ENCODE data around the gene TNK2. TPM values are rescaled to one million over a fixed set of nuclear protein-coding genes. Genes with fewer than 3 reads are reported as not detected.

The TNK2 gene
- total and polyA plus RNA-seq, 2 donors (not counting 1 experiment from before 2014, with no cell fraction given): 131 to 198 TPM

- POLR2A ChIA-PET: no interaction called here
- H3K36me3 ChIP-seq (replicated peaks in 1 of 2; ENCODE audit: control extremely low read depth in 1 of 2, control insufficient read depth in 1 of 2, extremely low read depth in 1 of 2, insufficient read depth in 2 of 2, low read length in 1 of 2): no peaks in the 10 kb centered on the region
- CTCF ChIA-PET: no interaction called here
- TF ChIP-seq EZH2 (IDR thresholded peaks at IDR 0.05; ENCODE audit: borderline replicate concordance, insufficient read depth, low read depth, low read length, poor library complexity, severe bottlenecking): no peak
- TF ChIP-seq, protein P1, sequence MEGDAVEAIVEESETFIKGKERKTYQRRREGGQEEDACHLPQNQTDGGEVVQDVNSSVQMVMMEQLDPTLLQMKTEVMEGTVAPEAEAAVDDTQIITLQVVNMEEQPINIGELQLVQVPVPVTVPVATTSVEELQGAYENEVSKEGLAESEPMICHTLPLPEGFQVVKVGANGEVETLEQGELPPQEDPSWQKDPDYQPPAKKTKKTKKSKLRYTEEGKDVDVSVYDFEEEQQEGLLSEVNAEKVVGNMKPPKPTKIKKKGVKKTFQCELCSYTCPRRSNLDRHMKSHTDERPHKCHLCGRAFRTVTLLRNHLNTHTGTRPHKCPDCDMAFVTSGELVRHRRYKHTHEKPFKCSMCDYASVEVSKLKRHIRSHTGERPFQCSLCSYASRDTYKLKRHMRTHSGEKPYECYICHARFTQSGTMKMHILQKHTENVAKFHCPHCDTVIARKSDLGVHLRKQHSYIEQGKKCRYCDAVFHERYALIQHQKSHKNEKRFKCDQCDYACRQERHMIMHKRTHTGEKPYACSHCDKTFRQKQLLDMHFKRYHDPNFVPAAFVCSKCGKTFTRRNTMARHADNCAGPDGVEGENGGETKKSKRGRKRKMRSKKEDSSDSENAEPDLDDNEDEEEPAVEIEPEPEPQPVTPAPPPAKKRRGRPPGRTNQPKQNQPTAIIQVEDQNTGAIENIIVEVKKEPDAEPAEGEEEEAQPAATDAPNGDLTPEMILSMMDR (IDR thresholded peaks at IDR 0.05): no peak
- no peak overlapping the region for H2AFZ ChIP-seq (ENCODE audit: insufficient read depth, low read depth, low read length, poor library complexity, severe bottlenecking)
- Mint-ChIP-seq H3K4me3 (no peak overlapping the region), H3K27ac (no peak overlapping the region), H3K27me3 (peaks cover 11% of the 10 kb centered on the region), H3K9me3 (ENCODE audit: insufficient read depth) (no peaks in the 10 kb centered on the region), H3K4me1 (no peaks in the 10 kb centered on the region)
- no peaks in the 10 kb centered on the region for H3K4me1 ChIP-seq (ENCODE audit: control insufficient read depth in 2 of 2, insufficient read depth in 2 of 2, low read length in 2 of 2)
- H3K4me3 ChIP-seq (ENCODE audit: control extremely low read depth in 1 of 5, extremely low read depth in 1 of 5, insufficient read depth in 1 of 5, low read depth in 2 of 5, low read length in 4 of 5): no peak overlapping the region
- no peak overlapping the region for H3K9ac ChIP-seq (ENCODE audit: low read length)
- no peaks in the 10 kb centered on the region for H3K9me3 ChIP-seq (ENCODE audit: control extremely low read depth in 1 of 3, control insufficient read depth in 2 of 3, insufficient read depth in 1 of 3, low read length in 2 of 3)
- no peak overlapping the region for H3K4me2 ChIP-seq (replicated peaks; ENCODE audit: low read depth, low read length, poor library complexity, severe bottlenecking)
- H3K27me3 ChIP-seq (replicated peaks in 1 of 4; ENCODE audit: control extremely low read depth in 1 of 4, control insufficient read depth in 3 of 4, insufficient read depth in 4 of 4, low read length in 3 of 4): peaks cover 0 to 1% (median 0%) of the 10 kb centered on the region in 4 experiments
- no peak overlapping the region for H3K27ac ChIP-seq (ENCODE audit: low read length in 2 of 2)
- WGBS (ENCODE audit: insufficient coverage): no CpG with 5 or more reads among the region's 7 CpGs
- DNase-seq (no peak), ATAC-seq (ENCODE audit: low read depth) (no peak)
- H4K20me1 ChIP-seq (ENCODE audit: control insufficient read depth, insufficient read depth, low read length, poor library complexity, severe bottlenecking): no peaks in the 10 kb centered on the region
- intact Hi-C loops (cut with micrococcal nuclease): no loop called here
- H3K79me2 ChIP-seq (ENCODE audit: control insufficient read depth, insufficient read depth, low read length): no peaks in the 10 kb centered on the region
These were observed 63.6 kb downstream of the TNK2 start for GRCh38 chr3:195844671-195845218.

- no peak for DNase-seq
- Histone ChIP-seq H3K27ac (ENCODE audit: low read length in 2 of 2) (no peak overlapping the region), H2AFZ (ENCODE audit: insufficient read depth, low read depth, low read length, poor library complexity, severe bottlenecking) (no peak overlapping the region), H3K4me1 (ENCODE audit: control insufficient read depth in 2 of 2, insufficient read depth in 2 of 2, low read length in 2 of 2) (peaks cover 0 to 7% of the 10 kb centered on the region in 2 donors), H3K4me3 (ENCODE audit: control extremely low read depth in 1 of 5, extremely low read depth in 1 of 5, insufficient read depth in 1 of 5, low read depth in 2 of 5, low read length in 4 of 5) (no peak overlapping the region), H4K20me1 (ENCODE audit: control insufficient read depth, insufficient read depth, low read length, poor library complexity, severe bottlenecking) (no peaks in the 10 kb centered on the region), H3K4me2 (replicated peaks; ENCODE audit: low read depth, low read length, poor library complexity, severe bottlenecking) (no peak overlapping the region), H3K9me3 (ENCODE audit: control extremely low read depth in 1 of 3, control insufficient read depth in 2 of 3, insufficient read depth in 1 of 3, low read length in 2 of 3) (no peaks in the 10 kb centered on the region), H3K9ac (ENCODE audit: low read length) (no peak overlapping the region), H3K79me2 (ENCODE audit: control insufficient read depth, insufficient read depth, low read length) (no peaks in the 10 kb centered on the region), H3K36me3 (replicated peaks in 1 of 2; ENCODE audit: control extremely low read depth in 1 of 2, control insufficient read depth in 1 of 2, extremely low read depth in 1 of 2, insufficient read depth in 2 of 2, low read length in 1 of 2) (no peaks in the 10 kb centered on the region), H3K27me3 (replicated peaks in 1 of 4; ENCODE audit: control extremely low read depth in 1 of 4, control insufficient read depth in 3 of 4, insufficient read depth in 4 of 4, low read length in 3 of 4) (peaks cover 0 to 4% (median 0%) of the 10 kb centered on the region in 4 experiments)
- intact Hi-C loops (cut with micrococcal nuclease): no loop called here
- TF ChIP-seq, protein P1 (IDR thresholded peaks at IDR 0.05): no peak
- no peak for TF ChIP-seq EZH2 (IDR thresholded peaks at IDR 0.05; ENCODE audit: borderline replicate concordance, insufficient read depth, low read depth, low read length, poor library complexity, severe bottlenecking)
- H3K4me3 Mint-ChIP-seq: no peak overlapping the region
- H3K9me3 Mint-ChIP-seq (ENCODE audit: insufficient read depth): no peaks in the 10 kb centered on the region
- no peak for ATAC-seq (ENCODE audit: low read depth)
- peaks cover 7% of the 10 kb centered on the region for H3K4me1 Mint-ChIP-seq
- ChIA-PET CTCF (interaction anchor here (1.9 kb wide), 1 partner anchor 11 kb away, joined by 9 read pairs; no protein-coding TSS in a partner anchor), POLR2A (no interaction called here)
- H3K27me3 Mint-ChIP-seq: peaks cover 6% of the 10 kb centered on the region
- no peak overlapping the region for H3K27ac Mint-ChIP-seq
- 95% methylated on average over 11 of the region's 19 CpGs for WGBS (ENCODE audit: insufficient coverage)
These were observed 68.9 kb downstream of the TNK2 start for GRCh38 chr3:195839260-195840010.
